M059J (cell line): ENCODE results near the gene KRTAP10-3. TPM values are rescaled to one million over a fixed set of nuclear protein-coding genes. Genes with fewer than 3 reads are reported as not detected.
"Not testable (repeated sequence)": the region's sequence is repeated elsewhere in the genome, so short reads cannot be mapped to it uniquely, and the experiment has no call there.

Source experiments
- DNase-seq: peaks from one replicate; pipeline ENCODE4 v3.0.0-alpha.2; 2012; ENCODE audit warnings: low read depth
- total RNA-seq: library from RNA; depleted of rRNA; stranded (reverse); fragments of >200 nt; shearing (Covaris generic); gene quantifications from 2 replicates; pipeline ENCODE4 v1.2.3, GENCODE V29; 2014; rRNA removed

KRTAP10-3 gene
- total RNA-seq: not detected in 2 replicates

GRCh38 chr21:44558695-44559094, at the start of gene KRTAP10-3:
KRTAP10-3 (minus strand) TSS chr21:44558795; CDS start chr21:44558715, 80 bp downstream.
- DNase-seq: no peak

- no peak for DNase-seq
Observed at GRCh38 chr21:44606495-44606894, 47.9 kb upstream of the KRTAP10-3 start.

GRCh38 chr21:44603911-44604310, 45.3 kb upstream of the KRTAP10-3 start:
- no peak for DNase-seq

GRCh38 chr21:44603109-44603875, 44.7 kb upstream of the KRTAP10-3 start:
- DNase-seq: no peak

- DNase-seq: no peak
Observed at GRCh38 chr21:44602463-44602850, 43.9 kb upstream of the KRTAP10-3 start.

GRCh38 chr21:44601596-44602462, 43.2 kb upstream of the KRTAP10-3 start:
- DNase-seq: no peak

- not testable (repeated sequence) for DNase-seq
Observed at GRCh38 chr21:44601091-44601490, 42.5 kb upstream of the KRTAP10-3 start.

GRCh38 chr21:44600118-44600978, 41.8 kb upstream of the KRTAP10-3 start, which contains the start of gene KRTAP10-7:
KRTAP10-7 (plus strand) TSS chr21:44600597; CDS start chr21:44600622, 25 bp downstream.
- not testable (repeated sequence) for DNase-seq

GRCh38 chr21:44599264-44600029, 40.9 kb upstream of the KRTAP10-3 start:
- no peak for DNase-seq

GRCh38 chr21:44598061-44598460, 39.5 kb upstream of the KRTAP10-3 start:
- no peak for DNase-seq

GRCh38 chr21:44596068-44596725, 37.6 kb upstream of the KRTAP10-3 start:
- peak; percentile 12 for DNase-seq

GRCh38 chr21:44595524-44595923, 36.9 kb upstream of the KRTAP10-3 start:
- DNase-seq: no peak

GRCh38 chr21:44594406-44594916, 35.9 kb upstream of the KRTAP10-3 start:
- DNase-seq: no peak

GRCh38 chr21:44593598-44594405, 35.2 kb upstream of the KRTAP10-3 start:
- no peak for DNase-seq

GRCh38 chr21:44592446-44593311, 34.1 kb upstream of the KRTAP10-3 start, which contains the start of gene KRTAP10-6:
KRTAP10-6 (minus strand) TSS chr21:44592505; CDS start chr21:44592484, 21 bp downstream.
- DNase-seq: no peak

- not testable (repeated sequence) for DNase-seq
Observed at GRCh38 chr21:44591801-44592130, 33.2 kb upstream of the KRTAP10-3 start.

- DNase-seq: not testable (repeated sequence)
Observed at GRCh38 chr21:44590897-44591800, 32.6 kb upstream of the KRTAP10-3 start.
